ENCODE results near the gene CYP24A1.

CYP24A1 gene

GRCh38 chr20:54174457-54175175 is 830 bp upstream of the CYP24A1 start:
- Histone ChIP-seq H3K4me1 (ENCODE audit: insufficient read depth, low read length) (no peaks in the 10 kb centered on the region; the same call in 1 of the 2 replicates), H3K9ac (ENCODE audit: low read depth, low read length) (peak overlapping the region; percentile 46; the same call in 1 of the 2 replicates), H3K9me3 (ENCODE audit: control insufficient read depth, insufficient read depth, low read length) (no peaks in the 10 kb centered on the region), H3K36me3 (ENCODE audit: insufficient read depth, low read length) (no peaks in the 10 kb centered on the region)

DNA sequence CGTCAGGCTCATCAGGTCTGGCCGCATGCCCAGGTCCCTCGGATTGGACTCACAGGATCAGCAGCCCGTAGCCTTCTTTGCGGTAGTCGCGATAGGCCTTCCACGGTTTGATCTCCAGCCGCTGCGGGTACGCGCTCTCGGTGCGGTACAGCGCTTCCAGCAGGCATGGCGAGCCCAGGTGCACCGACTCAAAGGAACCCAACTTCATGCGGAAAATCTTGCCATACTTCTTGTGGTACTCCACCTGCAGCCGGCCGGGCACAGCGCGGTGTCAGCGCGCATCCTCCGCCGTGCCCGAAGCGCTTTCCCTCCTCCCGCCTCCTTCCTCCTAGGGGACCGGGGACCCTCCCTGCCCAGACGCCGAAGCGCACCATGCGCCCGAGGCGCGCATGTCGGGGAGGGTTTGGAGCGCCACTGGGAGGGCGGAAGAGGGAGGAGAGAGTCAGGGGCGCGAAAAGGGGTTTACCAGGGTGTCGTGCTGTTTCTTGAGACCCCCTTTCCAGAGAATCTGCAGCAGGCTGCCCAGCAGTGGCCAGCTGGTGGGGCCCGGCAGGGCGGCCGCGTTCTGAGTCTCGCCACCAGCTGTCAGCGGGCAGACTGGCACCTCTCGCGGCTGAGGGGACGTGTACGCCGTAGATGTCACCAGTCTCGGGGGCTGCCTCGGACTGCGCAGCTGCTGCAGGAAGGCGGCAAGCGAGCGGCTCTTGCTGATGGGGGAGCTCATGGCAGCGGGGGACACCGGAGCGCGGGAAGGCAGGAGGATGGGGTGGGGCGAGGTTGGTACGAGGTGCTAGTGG is 732 bp downstream of the CYP24A1 start:
- Histone ChIP-seq H3K9me3 (ENCODE audit: control insufficient read depth, insufficient read depth, low read length) (no peaks in the 10 kb centered on the region), H3K9ac (ENCODE audit: low read depth, low read length) (peak overlapping the region; percentile 46; the same call in 1 of the 2 replicates), H3K36me3 (ENCODE audit: insufficient read depth, low read length) (no peaks in the 10 kb centered on the region), H3K4me1 (ENCODE audit: insufficient read depth, low read length) (no peaks in the 10 kb centered on the region; the same call in 1 of the 2 replicates)

GRCh38 chr20:54172532-54172855 is 1.3 kb downstream of the CYP24A1 start:
- H3K9ac ChIP-seq (ENCODE audit: low read depth, low read length), result peak overlapping the region; percentile 46; the same call in 1 of the 2 replicates
- H3K9me3 ChIP-seq (ENCODE audit: control insufficient read depth, insufficient read depth, low read length), result no peaks in the 10 kb centered on the region
- no peaks in the 10 kb centered on the region; the same call in 1 of the 2 replicates for H3K4me1 ChIP-seq (ENCODE audit: insufficient read depth, low read length)
- no peaks in the 10 kb centered on the region for H3K36me3 ChIP-seq (ENCODE audit: insufficient read depth, low read length)

- Histone ChIP-seq H3K4me1 (ENCODE audit: insufficient read depth, low read length) (no peaks in the 10 kb centered on the region; the same call in 1 of the 2 replicates), H3K9ac (ENCODE audit: low read depth, low read length) (no peak overlapping the region), H3K9me3 (ENCODE audit: control insufficient read depth, insufficient read depth, low read length) (no peaks in the 10 kb centered on the region), H3K36me3 (ENCODE audit: insufficient read depth, low read length) (no peaks in the 10 kb centered on the region)
These were observed 2.8 kb downstream of the CYP24A1 start for GRCh38 chr20:54170963-54171362.

DNA sequence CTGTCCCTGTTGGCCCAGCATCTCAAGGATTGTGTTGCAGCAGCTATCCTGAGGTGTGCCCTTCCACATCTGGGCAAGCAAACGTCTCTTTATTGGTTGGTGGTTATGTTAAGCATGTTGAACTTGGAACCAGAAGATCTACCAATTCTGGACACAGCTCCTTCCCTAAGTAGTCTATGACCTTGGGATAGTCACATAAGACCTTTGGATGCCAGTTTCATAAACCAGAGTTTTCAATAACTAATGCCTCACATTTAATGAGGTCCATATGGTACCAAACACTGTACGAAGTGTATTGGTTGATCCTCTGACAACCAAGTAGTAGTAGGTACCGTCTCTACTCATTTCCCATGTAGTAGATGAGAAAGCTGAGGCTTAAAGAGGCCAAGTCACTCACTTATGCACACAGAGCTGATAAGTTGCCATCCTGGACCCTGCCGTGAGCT is 3.7 kb downstream of the CYP24A1 start:
- H3K9ac ChIP-seq (ENCODE audit: low read depth, low read length), result no peak overlapping the region
- no peaks in the 10 kb centered on the region for H3K9me3 ChIP-seq (ENCODE audit: control insufficient read depth, insufficient read depth, low read length)
- no peaks in the 10 kb centered on the region; the same call in 1 of the 2 replicates for H3K4me1 ChIP-seq (ENCODE audit: insufficient read depth, low read length)
- H3K36me3 ChIP-seq (ENCODE audit: insufficient read depth, low read length), result no peaks in the 10 kb centered on the region

DNA sequence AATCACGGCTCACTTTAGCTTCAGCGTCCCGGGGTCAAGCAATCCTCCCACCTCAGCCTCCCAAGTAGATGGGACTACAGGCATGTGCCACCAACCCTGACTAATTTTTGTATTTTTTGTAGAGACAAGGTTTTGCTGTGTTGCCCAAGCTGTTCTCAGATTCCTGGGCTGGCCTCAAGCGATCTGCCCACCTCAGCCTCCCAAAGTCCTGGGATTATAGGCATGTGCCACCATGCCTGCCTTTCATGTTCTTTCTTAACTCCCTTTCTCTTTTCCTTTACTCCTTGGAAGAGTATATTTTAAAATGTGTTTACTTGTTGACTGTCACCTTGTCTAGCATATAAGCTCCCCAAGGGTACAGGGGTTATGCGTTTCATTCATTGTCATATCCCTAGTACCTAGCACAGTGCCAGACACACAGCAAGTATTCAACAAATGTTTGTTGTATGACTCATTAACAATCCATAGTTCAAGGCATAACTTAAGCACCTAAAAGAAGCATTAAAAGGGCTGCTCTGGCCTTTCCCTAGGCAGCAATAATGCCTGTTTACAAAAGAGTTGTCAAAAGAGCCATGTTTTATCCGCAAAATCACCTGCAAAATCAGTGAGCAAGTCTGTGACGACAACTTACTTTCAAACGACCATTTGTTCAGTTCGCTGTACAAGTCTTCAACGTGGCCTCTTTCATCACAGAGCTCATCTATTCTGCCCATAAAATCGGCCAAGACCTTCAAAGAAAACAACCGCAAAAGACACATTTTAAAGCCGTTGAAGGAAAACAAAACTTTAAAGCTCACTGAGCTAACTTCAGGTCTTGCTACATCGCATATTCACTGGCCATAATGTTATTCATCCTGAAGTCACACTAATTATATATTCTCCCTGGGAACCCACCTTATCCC is 4.6 kb downstream of the CYP24A1 start:
- H3K36me3 ChIP-seq (ENCODE audit: insufficient read depth, low read length), result no peaks in the 10 kb centered on the region
- H3K4me1 ChIP-seq (ENCODE audit: insufficient read depth, low read length), result no peaks in the 10 kb centered on the region
- no peaks in the 10 kb centered on the region for H3K9me3 ChIP-seq (ENCODE audit: control insufficient read depth, insufficient read depth, low read length)
- H3K9ac ChIP-seq (ENCODE audit: low read depth, low read length), result no peak overlapping the region

- Histone ChIP-seq H3K9ac (ENCODE audit: low read depth, low read length) (no peak overlapping the region), H3K4me1 (ENCODE audit: insufficient read depth, low read length) (no peaks in the 10 kb centered on the region), H3K9me3 (ENCODE audit: control insufficient read depth, insufficient read depth, low read length) (no peaks in the 10 kb centered on the region), H3K36me3 (ENCODE audit: insufficient read depth, low read length) (no peaks in the 10 kb centered on the region)
These were observed 5.6 kb downstream of the CYP24A1 start for GRCh38 chr20:54167909-54168872.

DNA sequence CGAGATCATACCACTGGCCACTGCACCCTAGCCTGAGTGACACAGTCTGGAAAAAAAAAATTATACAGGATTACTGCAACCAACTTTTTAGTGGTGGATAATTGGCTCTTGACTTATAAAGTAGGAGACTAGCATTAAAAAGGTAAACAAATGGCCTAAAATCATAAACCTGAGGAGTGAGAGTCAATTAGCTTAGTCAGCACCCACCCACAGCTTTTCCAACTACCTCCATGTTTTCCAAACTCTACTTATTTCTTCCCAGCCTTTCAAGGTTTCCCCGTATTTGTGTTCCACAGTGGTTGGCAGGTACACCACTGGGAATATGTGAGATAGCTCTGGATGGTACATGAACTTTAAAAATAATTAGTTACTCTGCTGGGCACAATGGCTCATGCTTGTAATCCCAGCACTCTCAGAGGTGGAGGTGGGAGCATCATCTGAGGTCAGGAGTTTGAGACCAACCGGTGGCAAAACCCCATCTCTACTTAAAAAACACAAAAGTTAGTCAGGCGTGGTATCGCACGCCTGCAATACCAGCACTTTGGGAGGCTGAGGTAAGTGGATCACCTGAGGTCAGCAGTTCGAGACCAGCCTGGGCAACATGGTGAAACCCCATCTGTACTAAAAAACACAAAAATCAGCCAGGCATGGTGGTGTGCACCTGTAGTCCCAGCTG is 6.7 kb downstream of the CYP24A1 start:
- Histone ChIP-seq H3K4me1 (ENCODE audit: insufficient read depth, low read length) (no peaks in the 10 kb centered on the region), H3K36me3 (ENCODE audit: insufficient read depth, low read length) (no peaks in the 10 kb centered on the region), H3K9me3 (ENCODE audit: control insufficient read depth, insufficient read depth, low read length) (no peaks in the 10 kb centered on the region), H3K9ac (ENCODE audit: low read depth, low read length) (no peak overlapping the region)

DNA sequence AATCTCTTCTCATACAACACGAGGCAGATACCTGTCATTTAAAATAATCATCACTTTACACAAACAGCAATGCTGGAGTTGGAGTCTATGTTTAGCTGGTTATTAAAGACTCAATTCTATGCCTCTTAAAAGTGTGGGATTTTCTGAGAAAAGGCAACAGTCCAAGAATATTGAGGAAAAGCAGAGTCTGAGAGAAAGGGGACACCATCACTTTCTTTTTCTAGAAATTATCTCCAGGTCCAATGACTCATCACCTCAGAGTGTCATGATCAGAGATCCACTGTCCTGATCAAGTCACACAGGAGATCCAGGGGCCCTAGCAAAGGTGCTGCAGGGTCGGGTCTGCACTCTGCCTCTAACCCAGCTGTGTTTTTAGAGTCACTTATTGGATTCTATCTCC is 8.0 kb downstream of the CYP24A1 start:
- Histone ChIP-seq H3K9me3 (ENCODE audit: control insufficient read depth, insufficient read depth, low read length) (no peaks in the 10 kb centered on the region), H3K4me1 (ENCODE audit: insufficient read depth, low read length) (no peaks in the 10 kb centered on the region), H3K36me3 (ENCODE audit: insufficient read depth, low read length) (no peaks in the 10 kb centered on the region)

DNA sequence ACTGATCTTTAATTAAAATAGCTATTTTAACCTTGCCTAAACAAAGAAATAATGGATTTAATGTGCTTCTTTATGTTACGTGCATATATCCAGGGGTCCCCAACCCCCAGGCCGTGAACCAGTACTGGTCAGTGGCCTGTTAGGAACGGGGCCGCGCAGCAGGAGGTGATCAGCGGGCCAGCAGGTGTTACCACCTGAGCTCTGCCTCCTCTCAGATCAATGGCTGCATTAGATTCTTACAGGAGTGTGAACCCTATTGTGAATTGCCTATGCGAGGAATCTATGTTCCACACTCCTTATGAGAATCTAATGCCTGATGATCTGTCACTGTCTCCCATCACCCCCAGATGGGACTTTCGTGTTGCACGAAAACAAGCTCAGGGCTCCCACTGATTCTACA is 8.8 kb downstream of the CYP24A1 start:
- Histone ChIP-seq H3K9me3 (ENCODE audit: control insufficient read depth, insufficient read depth, low read length) (no peaks in the 10 kb centered on the region), H3K4me1 (ENCODE audit: insufficient read depth, low read length) (no peaks in the 10 kb centered on the region), H3K36me3 (ENCODE audit: insufficient read depth, low read length) (no peaks in the 10 kb centered on the region), H3K9ac (ENCODE audit: low read depth, low read length) (no peak overlapping the region)

More for the DNA sequence above, 8.0 kb downstream of the CYP24A1 start:
- no peak overlapping the region for H3K9ac ChIP-seq (ENCODE audit: low read depth, low read length)

GRCh38 chr20:54163402-54163801 is 10.4 kb downstream of the CYP24A1 start:
- H3K9me3 ChIP-seq (ENCODE audit: control insufficient read depth, insufficient read depth, low read length), result no peaks in the 10 kb centered on the region
- no peaks in the 10 kb centered on the region for H3K4me1 ChIP-seq (ENCODE audit: insufficient read depth, low read length)
- no peak overlapping the region for H3K9ac ChIP-seq (ENCODE audit: low read depth, low read length)
- no peaks in the 10 kb centered on the region for H3K36me3 ChIP-seq (ENCODE audit: insufficient read depth, low read length)

- Histone ChIP-seq H3K9ac (ENCODE audit: low read depth, low read length) (no peak overlapping the region), H3K36me3 (ENCODE audit: insufficient read depth, low read length) (no peaks in the 10 kb centered on the region), H3K9me3 (ENCODE audit: control insufficient read depth, insufficient read depth, low read length) (no peaks in the 10 kb centered on the region), H3K4me1 (ENCODE audit: insufficient read depth, low read length) (no peaks in the 10 kb centered on the region)
These were observed 11.3 kb downstream of the CYP24A1 start for GRCh38 chr20:54162378-54163009.

- Histone ChIP-seq H3K36me3 (ENCODE audit: insufficient read depth, low read length) (no peaks in the 10 kb centered on the region), H3K9ac (ENCODE audit: low read depth, low read length) (no peak overlapping the region), H3K4me1 (ENCODE audit: insufficient read depth, low read length) (no peaks in the 10 kb centered on the region), H3K9me3 (ENCODE audit: control insufficient read depth, insufficient read depth, low read length) (no peaks in the 10 kb centered on the region)
These were observed 12.0 kb downstream of the CYP24A1 start for GRCh38 chr20:54161821-54162149.

Measured in ES-I3 (cell line).